Neutrophil (primary cell): Measurements from ENCODE around the gene TCERG1L.
"Not testable (repeated sequence)": the region's sequence is repeated elsewhere in the genome, so short reads cannot be mapped to it uniquely, and the experiment has no call there.

Source experiments
- H3K27ac ChIP-seq: fragments of 200-600 bp; sonication (generic); 2 replicates; pipeline ENCODE4 v1.5.1; 2016; ENCODE audit warnings: mild to moderate bottlenecking, moderate library complexity
- H3K27me3 ChIP-seq: fragments of 200-600 bp; sonication (generic); 2 replicates; pipeline ENCODE4 v1.6.0; 2016; ENCODE audit warnings: mild to moderate bottlenecking
- H3K36me3 ChIP-seq: fragments of 200-600 bp; sonication (generic); 2 replicates; pipeline ENCODE4 v1.5.1; 2017
- H3K4me1 ChIP-seq, 2 experiments: fragments of 200-600 bp in 1 of 2; sonication (generic) in 1 of 2; 1 replicate in 1 of 2; 2 replicates in 1 of 2; pipeline versions ENCODE4 v1.5.1 to v1.6.1; 2013 to 2016; ENCODE audit warnings: low read depth in 1 of 2, low read length in 1 of 2, mild to moderate bottlenecking in 1 of 2, moderate library complexity in 1 of 2; ENCODE audit not compliant: control insufficient read depth in 1 of 2, insufficient read depth in 1 of 2
- H3K4me3 ChIP-seq, 2 experiments: fragments of 200-600 bp in 1 of 2; sonication (generic) in 1 of 2; 1 replicate in 1 of 2; 2 replicates in 1 of 2; pipeline ENCODE4 v1.5.1; 2013 to 2016; ENCODE audit warnings: low read depth in 1 of 2, low read length in 1 of 2, mild to moderate bottlenecking in 1 of 2, moderate library complexity in 1 of 2
- H3K9me3 ChIP-seq: fragments of 200-600 bp; sonication (generic); 2 replicates; pipeline ENCODE4 v1.5.1; 2016
- TF ChIP-seq, protein P1 (sequence below): fragments of 200-600 bp; sonication (generic); IDR thresholded peaks from 2 replicates; pipeline ENCODE4 v1.5.1; 2016; ENCODE audit warnings: antibody characterized with exemption

The TCERG1L gene

DNA sequence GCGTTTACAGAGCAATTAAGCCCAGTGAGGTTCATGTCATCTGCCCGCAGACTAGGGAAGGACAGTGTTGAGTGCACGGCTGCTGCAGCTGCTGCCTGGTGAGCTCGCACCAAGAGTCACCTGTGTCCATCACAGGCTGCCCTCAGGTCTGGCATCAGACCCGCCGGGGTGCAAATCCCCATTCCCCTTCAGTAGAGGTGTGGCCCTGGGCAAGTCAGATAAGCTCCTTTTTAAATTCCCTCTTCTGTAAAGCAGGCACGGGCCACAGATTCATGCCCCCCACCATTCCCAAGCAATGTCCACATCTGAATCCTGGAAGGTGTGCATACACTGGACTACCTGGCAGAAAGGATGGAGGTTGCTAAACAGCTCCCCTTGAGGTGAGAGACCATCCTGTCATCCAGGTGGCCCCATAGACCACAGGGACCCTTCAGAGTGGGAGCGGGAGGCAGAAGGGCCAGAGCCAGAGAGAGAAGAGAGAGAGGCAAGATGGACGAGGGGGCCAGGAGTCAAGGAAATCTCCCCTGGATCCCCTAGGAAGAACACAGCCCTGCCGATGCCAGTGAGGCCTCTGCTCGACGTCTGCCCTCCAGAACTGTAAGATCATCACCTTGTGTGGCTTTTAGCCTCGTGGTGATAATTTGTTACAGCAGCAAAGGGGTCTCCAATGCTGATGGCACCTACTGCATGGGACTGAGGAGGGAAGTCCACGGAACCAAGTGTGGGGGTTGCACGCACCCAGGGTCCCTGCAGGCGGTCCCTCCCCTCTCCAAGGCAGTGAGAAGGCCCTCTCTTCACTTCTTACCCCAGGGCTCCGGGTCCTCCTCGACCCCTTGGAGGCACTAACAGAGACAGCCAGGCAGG lies 168.8 kb downstream of the TCERG1L start:
- Histone ChIP-seq H3K27me3 (no peaks in the 10 kb centered on the region), H3K36me3 (no peaks in the 10 kb centered on the region), H3K27ac (no peak overlapping the region), H3K9me3 (no peaks in the 10 kb centered on the region), H3K4me3 (no peak overlapping the region), H3K4me1 (no peaks in the 10 kb centered on the region)
- TF ChIP-seq, protein P1, sequence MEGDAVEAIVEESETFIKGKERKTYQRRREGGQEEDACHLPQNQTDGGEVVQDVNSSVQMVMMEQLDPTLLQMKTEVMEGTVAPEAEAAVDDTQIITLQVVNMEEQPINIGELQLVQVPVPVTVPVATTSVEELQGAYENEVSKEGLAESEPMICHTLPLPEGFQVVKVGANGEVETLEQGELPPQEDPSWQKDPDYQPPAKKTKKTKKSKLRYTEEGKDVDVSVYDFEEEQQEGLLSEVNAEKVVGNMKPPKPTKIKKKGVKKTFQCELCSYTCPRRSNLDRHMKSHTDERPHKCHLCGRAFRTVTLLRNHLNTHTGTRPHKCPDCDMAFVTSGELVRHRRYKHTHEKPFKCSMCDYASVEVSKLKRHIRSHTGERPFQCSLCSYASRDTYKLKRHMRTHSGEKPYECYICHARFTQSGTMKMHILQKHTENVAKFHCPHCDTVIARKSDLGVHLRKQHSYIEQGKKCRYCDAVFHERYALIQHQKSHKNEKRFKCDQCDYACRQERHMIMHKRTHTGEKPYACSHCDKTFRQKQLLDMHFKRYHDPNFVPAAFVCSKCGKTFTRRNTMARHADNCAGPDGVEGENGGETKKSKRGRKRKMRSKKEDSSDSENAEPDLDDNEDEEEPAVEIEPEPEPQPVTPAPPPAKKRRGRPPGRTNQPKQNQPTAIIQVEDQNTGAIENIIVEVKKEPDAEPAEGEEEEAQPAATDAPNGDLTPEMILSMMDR = no peak

GRCh38 chr10:131141645-131142516 lies 169.6 kb downstream of the TCERG1L start:
- TF ChIP-seq, protein P1 = no peak
- no peak overlapping the region for H3K27ac ChIP-seq
- no peaks in the 10 kb centered on the region for H3K36me3 ChIP-seq
- H3K27me3 ChIP-seq = no peaks in the 10 kb centered on the region
- H3K4me1 ChIP-seq = no peaks in the 10 kb centered on the region
- H3K4me3 ChIP-seq = no peak overlapping the region
- no peaks in the 10 kb centered on the region for H3K9me3 ChIP-seq

DNA sequence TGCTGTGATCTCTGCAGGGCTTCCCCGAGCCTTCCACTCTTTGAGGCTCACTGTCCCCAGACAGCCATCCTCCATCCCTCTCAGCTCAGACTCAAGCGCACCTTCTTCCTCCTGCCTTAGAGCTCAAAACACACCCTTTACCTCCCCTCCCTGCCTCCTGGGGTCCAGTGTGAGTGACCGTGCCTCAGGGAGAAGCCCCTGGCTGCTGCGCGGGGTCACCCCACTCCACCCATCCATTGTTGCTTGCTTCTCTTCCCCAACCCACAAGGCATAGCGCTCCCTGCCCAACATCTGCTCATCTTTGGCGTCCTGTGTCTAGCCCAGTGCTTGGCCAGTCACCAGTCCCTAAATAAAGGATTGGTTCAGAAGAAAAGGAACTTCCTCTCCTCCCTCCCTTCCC lies 170.3 kb downstream of the TCERG1L start:
- H3K9me3 ChIP-seq = no peaks in the 10 kb centered on the region
- H3K27ac ChIP-seq = no peak overlapping the region
- no peaks in the 10 kb centered on the region for H3K36me3 ChIP-seq
- H3K4me3 ChIP-seq = no peak overlapping the region
- no peaks in the 10 kb centered on the region for H3K4me1 ChIP-seq
- H3K27me3 ChIP-seq = no peaks in the 10 kb centered on the region
- TF ChIP-seq, protein P1 = no peak

- Histone ChIP-seq H3K4me3 (no peak overlapping the region), H3K4me1 (no peaks in the 10 kb centered on the region), H3K36me3 (no peaks in the 10 kb centered on the region), H3K27me3 (no peaks in the 10 kb centered on the region), H3K9me3 (no peaks in the 10 kb centered on the region), H3K27ac (no peak overlapping the region)
- TF ChIP-seq, protein P1 = no peak
Observed at GRCh38 chr10:131140606-131141005, 170.9 kb downstream of the TCERG1L start.

GRCh38 chr10:131137223-131137622 lies 174.3 kb downstream of the TCERG1L start:
- Histone ChIP-seq H3K27me3 (no peaks in the 10 kb centered on the region), H3K36me3 (no peaks in the 10 kb centered on the region), H3K9me3 (no peaks in the 10 kb centered on the region), H3K27ac (no peak overlapping the region), H3K4me3 (no peak overlapping the region), H3K4me1 (no peaks in the 10 kb centered on the region)
- TF ChIP-seq, protein P1 = no peak

DNA sequence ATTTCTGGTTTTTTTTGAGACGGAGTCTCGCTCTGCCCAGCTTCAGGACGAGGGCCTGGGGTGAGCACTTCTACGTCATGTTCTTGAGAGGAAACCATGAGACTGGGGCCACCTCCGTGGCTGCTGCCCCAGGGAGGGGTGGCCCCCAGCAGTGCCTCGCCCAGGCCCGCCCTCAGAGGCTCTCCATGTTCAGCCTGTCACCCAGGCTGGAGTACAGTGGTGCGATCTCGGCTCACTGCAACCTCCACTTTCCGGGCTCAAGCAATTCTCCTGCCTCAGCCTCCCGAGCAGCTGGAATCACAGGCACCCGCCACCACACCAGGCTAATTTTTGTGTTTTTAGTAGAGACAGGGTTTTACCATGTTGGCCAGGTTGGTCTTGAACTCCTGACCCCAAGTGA lies 175.2 kb downstream of the TCERG1L start:
- H3K27ac ChIP-seq, H3K4me1 ChIP-seq, H3K36me3 ChIP-seq, H3K4me3 ChIP-seq, H3K9me3 ChIP-seq, H3K27me3 ChIP-seq: not testable (repeated sequence)
